IMR-90 (cell line): ENCODE measurements around the gene ACE.

Experiments
- CEBPB ChIP-seq: IDR thresholded peaks from 2 replicates; pipeline ENCODE4 v1.6.1; 2012; ENCODE audit warnings: low read depth, low read length, improper control_type of control experiment
- CTCF ChIP-seq: conservative IDR thresholded peaks from 2 replicates; pipeline ENCODE4 v1.5.1; 2012; ENCODE audit warnings: mild to moderate bottlenecking, low read depth, low read length, improper control_type of control experiment
- NFE2L2 ChIP-seq: fragments of 150-350 bp; IDR thresholded peaks from 2 replicates; pipeline ENCODE4 v1.6.1; 2016; ENCODE audit warnings: low read depth, mild to moderate bottlenecking, low read length
- POLR2A ChIP-seq: IDR thresholded peaks from 2 replicates; pipeline ENCODE4 v1.6.1; 2012; ENCODE audit warnings: mild to moderate bottlenecking, low read depth, low read length
- RAD21 ChIP-seq: IDR thresholded peaks from 2 replicates; pipeline ENCODE4 v1.6.1; 2012; ENCODE audit warnings: low read length, improper control_type of control experiment
- SMC3 ChIP-seq: fragments of 150-350 bp; IDR thresholded peaks from 2 replicates; pipeline ENCODE4 v1.6.1; 2016; ENCODE audit warnings: low read depth, mild to moderate bottlenecking, antibody characterized with exemption, low read length, moderate library complexity

GRCh38 chr17:63429766-63430165 lies 47.1 kb upstream of the ACE start:
- no peak for TF ChIP-seq CTCF
- TF ChIP-seq POLR2A, result no peak
- no peak for TF ChIP-seq SMC3
- TF ChIP-seq RAD21, result no peak
- TF ChIP-seq NFE2L2, result no peak
- no peak for TF ChIP-seq CEBPB
